Stomach (tissue), 4 donors: Measurements from ENCODE around the gene PI4K2B.

ENCODE experiments used
- POLR2AphosphoS5 ChIP-seq, 3 donors: sonication (generic); formaldehyde crosslinking; IDR thresholded peaks; one replicate each; pipeline ENCODE4 v1.6.1; 2016; ENCODE audit warnings: antibody characterized with exemption in 3 of 3
- TF ChIP-seq, protein P1 (sequence below), 7 experiments: fragments of 450-650 bp in 4 of 7; fragments of 200-600 bp in 3 of 7; sonication (generic) in 3 of 7; IDR thresholded peaks; one replicate each; pipeline ENCODE4 v1.5.1; 2016 to 2019; ENCODE audit warnings: antibody characterized with exemption in 7 of 7, control low read depth in 2 of 7, mild to moderate bottlenecking in 1 of 7

- TF ChIP-seq, protein P1, sequence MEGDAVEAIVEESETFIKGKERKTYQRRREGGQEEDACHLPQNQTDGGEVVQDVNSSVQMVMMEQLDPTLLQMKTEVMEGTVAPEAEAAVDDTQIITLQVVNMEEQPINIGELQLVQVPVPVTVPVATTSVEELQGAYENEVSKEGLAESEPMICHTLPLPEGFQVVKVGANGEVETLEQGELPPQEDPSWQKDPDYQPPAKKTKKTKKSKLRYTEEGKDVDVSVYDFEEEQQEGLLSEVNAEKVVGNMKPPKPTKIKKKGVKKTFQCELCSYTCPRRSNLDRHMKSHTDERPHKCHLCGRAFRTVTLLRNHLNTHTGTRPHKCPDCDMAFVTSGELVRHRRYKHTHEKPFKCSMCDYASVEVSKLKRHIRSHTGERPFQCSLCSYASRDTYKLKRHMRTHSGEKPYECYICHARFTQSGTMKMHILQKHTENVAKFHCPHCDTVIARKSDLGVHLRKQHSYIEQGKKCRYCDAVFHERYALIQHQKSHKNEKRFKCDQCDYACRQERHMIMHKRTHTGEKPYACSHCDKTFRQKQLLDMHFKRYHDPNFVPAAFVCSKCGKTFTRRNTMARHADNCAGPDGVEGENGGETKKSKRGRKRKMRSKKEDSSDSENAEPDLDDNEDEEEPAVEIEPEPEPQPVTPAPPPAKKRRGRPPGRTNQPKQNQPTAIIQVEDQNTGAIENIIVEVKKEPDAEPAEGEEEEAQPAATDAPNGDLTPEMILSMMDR (IDR thresholded peaks at IDR 0.05), result no peak
- TF ChIP-seq POLR2AphosphoS5 (IDR thresholded peaks at IDR 0.05), result no peak
These were observed 74.9 kb downstream of the PI4K2B start for GRCh38 chr4:25308761-25309160.
